Kidney epithelial cell (primary cell): ENCODE results near the gene ZMIZ1. TPM values are rescaled to one million over a fixed set of nuclear protein-coding genes. Genes with fewer than 3 reads are reported as not detected.

Experiments used
- DNase-seq: peaks from one replicate; pipeline ENCODE4 v3.0.0-alpha.2; 2010; ENCODE audit warnings: low read depth
- H3K27me3 ChIP-seq: 2 replicates; pipeline ENCODE4 v1.6.0; 2011; ENCODE audit warnings: low read length; ENCODE audit not compliant: control insufficient read depth, insufficient read depth
- H3K36me3 ChIP-seq: 2 replicates; pipeline ENCODE4 v1.5.1; 2011; ENCODE audit warnings: low read length; ENCODE audit not compliant: control insufficient read depth, insufficient read depth
- H3K4me3 ChIP-seq: 2 replicates; pipeline ENCODE4 v1.5.1; 2011; ENCODE audit warnings: low read depth, mild to moderate bottlenecking, control low read depth, low read length
- total RNA-seq: library from RNA; depleted of rRNA; stranded (reverse); fragments of >200 nt; gene quantifications from 2 replicates; pipeline ENCODE4 v1.2.3, GENCODE V29; 2015
- TF ChIP-seq, protein P1 (sequence below): IDR thresholded peaks from 2 replicates; pipeline ENCODE4 v1.5.1; 2011; ENCODE audit warnings: mild to moderate bottlenecking, moderate library complexity, low read length, control low read depth, inconsistent platforms; ENCODE audit not compliant: insufficient read depth, poor library complexity, severe bottlenecking

Gene ZMIZ1
- total RNA-seq, 1 donor from 2014 or later, result 57.5 TPM

- Histone ChIP-seq H3K4me3 (no peak overlapping the region), H3K27me3 (no peaks in the 10 kb centered on the region), H3K36me3 (peaks cover 9% of the 10 kb centered on the region)
- TF ChIP-seq, protein P1, sequence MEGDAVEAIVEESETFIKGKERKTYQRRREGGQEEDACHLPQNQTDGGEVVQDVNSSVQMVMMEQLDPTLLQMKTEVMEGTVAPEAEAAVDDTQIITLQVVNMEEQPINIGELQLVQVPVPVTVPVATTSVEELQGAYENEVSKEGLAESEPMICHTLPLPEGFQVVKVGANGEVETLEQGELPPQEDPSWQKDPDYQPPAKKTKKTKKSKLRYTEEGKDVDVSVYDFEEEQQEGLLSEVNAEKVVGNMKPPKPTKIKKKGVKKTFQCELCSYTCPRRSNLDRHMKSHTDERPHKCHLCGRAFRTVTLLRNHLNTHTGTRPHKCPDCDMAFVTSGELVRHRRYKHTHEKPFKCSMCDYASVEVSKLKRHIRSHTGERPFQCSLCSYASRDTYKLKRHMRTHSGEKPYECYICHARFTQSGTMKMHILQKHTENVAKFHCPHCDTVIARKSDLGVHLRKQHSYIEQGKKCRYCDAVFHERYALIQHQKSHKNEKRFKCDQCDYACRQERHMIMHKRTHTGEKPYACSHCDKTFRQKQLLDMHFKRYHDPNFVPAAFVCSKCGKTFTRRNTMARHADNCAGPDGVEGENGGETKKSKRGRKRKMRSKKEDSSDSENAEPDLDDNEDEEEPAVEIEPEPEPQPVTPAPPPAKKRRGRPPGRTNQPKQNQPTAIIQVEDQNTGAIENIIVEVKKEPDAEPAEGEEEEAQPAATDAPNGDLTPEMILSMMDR, result no peak
- no peak for DNase-seq
These were observed 238.0 kb downstream of the ZMIZ1 start for GRCh38 chr10:79306644-79307220.

GRCh38 chr10:79308016-79308415, 239.2 kb downstream of the ZMIZ1 start:
- Histone ChIP-seq H3K27me3 (no peaks in the 10 kb centered on the region), H3K4me3 (no peak overlapping the region), H3K36me3 (peaks cover 8% of the 10 kb centered on the region)
- DNase-seq, result no peak
- TF ChIP-seq, protein P1, result no peak

DNA sequence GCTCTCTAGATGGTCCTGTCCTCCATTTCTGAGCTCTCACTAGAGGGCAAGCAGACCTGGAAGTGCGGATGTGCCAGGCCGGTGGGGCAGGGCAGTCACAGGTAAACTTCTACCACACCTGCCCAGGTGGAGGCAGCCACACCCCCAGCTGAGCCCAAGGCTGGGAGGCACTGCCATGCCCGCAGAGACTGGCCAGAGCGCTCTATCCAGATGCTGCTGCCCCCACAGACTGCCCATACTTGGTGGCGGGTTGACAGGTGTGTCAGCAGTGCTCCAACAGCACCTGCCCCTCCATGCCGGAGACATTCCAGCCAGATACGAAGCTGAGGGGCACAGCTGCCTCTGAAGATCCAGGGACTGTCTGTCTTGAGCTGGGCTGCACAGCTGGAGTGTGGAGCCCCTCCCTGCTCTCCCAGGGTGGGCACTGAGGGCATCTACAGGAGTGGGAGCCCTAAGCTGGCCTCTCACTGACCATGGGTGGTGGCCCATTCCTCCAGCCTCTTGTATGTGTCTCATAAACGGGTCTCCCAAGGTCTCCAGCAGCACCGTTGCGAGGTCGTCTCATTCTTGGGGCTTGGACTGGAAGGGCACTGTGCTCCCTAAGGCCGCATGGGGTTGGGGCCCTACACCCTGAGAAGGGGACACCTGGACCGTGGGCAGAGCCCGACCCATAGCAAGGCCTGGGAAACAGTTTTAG, 240.4 kb downstream of the ZMIZ1 start:
- peaks cover 8% of the 10 kb centered on the region for H3K36me3 ChIP-seq
- TF ChIP-seq, protein P1, result no peak
- DNase-seq, result no peak
- H3K27me3 ChIP-seq, result no peaks in the 10 kb centered on the region
- H3K4me3 ChIP-seq, result no peak overlapping the region

- no peak overlapping the region for H3K4me3 ChIP-seq
- DNase-seq, result no peak
- peaks cover 8% of the 10 kb centered on the region for H3K36me3 ChIP-seq
- H3K27me3 ChIP-seq, result no peaks in the 10 kb centered on the region
- TF ChIP-seq, protein P1, result no peak
These were observed 241.6 kb downstream of the ZMIZ1 start for GRCh38 chr10:79310200-79310865.

- TF ChIP-seq, protein P1, result no peak
- Histone ChIP-seq H3K27me3 (no peaks in the 10 kb centered on the region), H3K36me3 (peaks cover 7% of the 10 kb centered on the region), H3K4me3 (no peak overlapping the region)
- no peak for DNase-seq
These were observed 242.3 kb downstream of the ZMIZ1 start for GRCh38 chr10:79310911-79311573.
